ENCODE measurements around the gene PIK3R1.
A peak's percentile ranks its signal among the peaks of the same experiment; 100 is the strongest.

PIK3R1 gene

GRCh38 chr5:68332556-68332955 is 117.0 kb downstream of the PIK3R1 start:
- Histone ChIP-seq H3K9me2 (replicated peaks; ENCODE audit: control insufficient read depth, low read length) (no peaks in the 10 kb centered on the region), H3F3A (ENCODE audit: control insufficient read depth, insufficient read depth) (no peaks in the 10 kb centered on the region), H3K9me3 (ENCODE audit: control insufficient read depth, insufficient read depth, low read length) (no peaks in the 10 kb centered on the region), H3K36me3 (ENCODE audit: control insufficient read depth, low read length) (no peaks in the 10 kb centered on the region), H3K79me2 (ENCODE audit: control insufficient read depth, low read length) (no peaks in the 10 kb centered on the region), H4K20me1 (ENCODE audit: control insufficient read depth, insufficient read depth, low read depth, low read length) (no peaks in the 10 kb centered on the region), H3K4me1 (ENCODE audit: control insufficient read depth, low read length) (peaks cover 19% of the 10 kb centered on the region), H3K4me2 (ENCODE audit: low read length) (peak overlapping the region; percentile 32; the same call in 1 of the 2 replicates), H3K27me3 (ENCODE audit: control insufficient read depth, low read length) (no peaks in the 10 kb centered on the region), H3K4me3 (ENCODE audit: low read length) (no peak overlapping the region), H3K27ac (ENCODE audit: low read depth, low read length) (no peak overlapping the region)
- TF ChIP-seq CTCF (IDR thresholded peaks at IDR 0.05; ENCODE audit: low read depth, low read length, poor library complexity, severe bottlenecking) (no peak), EZH2phosphoT487 (IDR thresholded peaks at IDR 0.05; ENCODE audit: borderline replicate concordance, low read length) (no peak)

- Histone ChIP-seq H3K4me3 (ENCODE audit: low read length) (no peak overlapping the region), H3K9me2 (replicated peaks; ENCODE audit: control insufficient read depth, low read length) (no peaks in the 10 kb centered on the region), H3K27ac (ENCODE audit: low read depth, low read length) (no peak overlapping the region), H3K79me2 (ENCODE audit: control insufficient read depth, low read length) (no peaks in the 10 kb centered on the region), H3K9me3 (ENCODE audit: control insufficient read depth, insufficient read depth, low read length) (no peaks in the 10 kb centered on the region), H3K27me3 (ENCODE audit: control insufficient read depth, low read length) (no peaks in the 10 kb centered on the region), H3K4me2 (ENCODE audit: low read length) (no peak overlapping the region), H3F3A (ENCODE audit: control insufficient read depth, insufficient read depth) (no peaks in the 10 kb centered on the region), H3K36me3 (ENCODE audit: control insufficient read depth, low read length) (no peaks in the 10 kb centered on the region), H4K20me1 (ENCODE audit: control insufficient read depth, insufficient read depth, low read depth, low read length) (no peaks in the 10 kb centered on the region), H3K4me1 (ENCODE audit: control insufficient read depth, low read length) (peaks cover 19% of the 10 kb centered on the region)
- no peak for TF ChIP-seq CTCF (IDR thresholded peaks at IDR 0.05; ENCODE audit: low read depth, low read length, poor library complexity, severe bottlenecking)
- TF ChIP-seq EZH2phosphoT487 (IDR thresholded peaks at IDR 0.05; ENCODE audit: borderline replicate concordance, low read length): no peak
Observed at GRCh38 chr5:68333649-68334552, 118.3 kb downstream of the PIK3R1 start.

GRCh38 chr5:68334553-68334886 is 119.0 kb downstream of the PIK3R1 start:
- no peaks in the 10 kb centered on the region for H3F3A ChIP-seq (ENCODE audit: control insufficient read depth, insufficient read depth)
- H4K20me1 ChIP-seq (ENCODE audit: control insufficient read depth, insufficient read depth, low read depth, low read length): no peaks in the 10 kb centered on the region
- H3K4me2 ChIP-seq (ENCODE audit: low read length): no peak overlapping the region
- H3K9me3 ChIP-seq (ENCODE audit: control insufficient read depth, insufficient read depth, low read length): no peaks in the 10 kb centered on the region
- no peak overlapping the region for H3K27ac ChIP-seq (ENCODE audit: low read depth, low read length)
- H3K79me2 ChIP-seq (ENCODE audit: control insufficient read depth, low read length): no peaks in the 10 kb centered on the region
- no peaks in the 10 kb centered on the region for H3K36me3 ChIP-seq (ENCODE audit: control insufficient read depth, low read length)
- H3K9me2 ChIP-seq (replicated peaks; ENCODE audit: control insufficient read depth, low read length): no peaks in the 10 kb centered on the region
- no peak for TF ChIP-seq EZH2phosphoT487 (IDR thresholded peaks at IDR 0.05; ENCODE audit: borderline replicate concordance, low read length)
- no peak for TF ChIP-seq CTCF (IDR thresholded peaks at IDR 0.05; ENCODE audit: low read depth, low read length, poor library complexity, severe bottlenecking)
- H3K4me3 ChIP-seq (ENCODE audit: low read length): no peak overlapping the region
- H3K4me1 ChIP-seq (ENCODE audit: control insufficient read depth, low read length): peaks cover 19% of the 10 kb centered on the region
- no peaks in the 10 kb centered on the region for H3K27me3 ChIP-seq (ENCODE audit: control insufficient read depth, low read length)
